Heart left ventricle (tissue), 16 donors: ENCODE measurements around the gene TASP1. TPM values are rescaled to one million over a fixed set of nuclear protein-coding genes. Genes with fewer than 3 reads are reported as not detected.
A peak's percentile ranks its signal among the peaks of the same experiment; 100 is the strongest.

ENCODE experiments used
- ATAC-seq, 4 donors: fragments of 200-7000 bp; cut with Tn5 transposase; one replicate each; pipeline ENCODE4 v1.9.1; 2020 to 2022; ENCODE audit warnings: moderate library complexity in 4 of 4, mild to moderate bottlenecking in 3 of 4, moderate number of reproducible peaks in 1 of 4
- DNase-seq, 5 donors: peaks; one replicate each; pipeline ENCODE4 v3.0.0-alpha.2; 2020
- H3K27ac ChIP-seq, 12 donors: fragments of 200-600 bp; sonication (generic) in 4 of 12; one replicate each; pipeline versions ENCODE4 v1.5.0 to v1.8.0; 2016 to 2022; ENCODE audit warnings: mild to moderate bottlenecking in 2 of 12
- H3K27me3 ChIP-seq, 9 donors: fragments of 200-600 bp; sonication (generic) in 2 of 9; one replicate each; pipeline versions ENCODE4 v1.5.1 to v1.8.0; 2016 to 2022; ENCODE audit warnings: mild to moderate bottlenecking in 3 of 9
- H3K36me3 ChIP-seq, 9 donors: fragments of 200-600 bp; sonication (generic) in 2 of 9; one replicate each; pipeline versions ENCODE4 v1.5.0 to v1.8.0; 2018 to 2022; ENCODE audit warnings: mild to moderate bottlenecking in 2 of 9
- H3K4me1 ChIP-seq, 12 donors: fragments of 200-600 bp; sonication (generic) in 4 of 12; one replicate each; pipeline versions ENCODE4 v1.5.0 to v1.8.0; 2016 to 2022; ENCODE audit warnings: mild to moderate bottlenecking in 3 of 12
- H3K4me3 ChIP-seq, 12 donors: fragments of 200-600 bp; sonication (generic) in 4 of 12; one replicate each; pipeline versions ENCODE4 v1.5.0 to v1.8.0; 2017 to 2022; ENCODE audit warnings: mild to moderate bottlenecking in 9 of 12, moderate library complexity in 4 of 12
- H3K9me3 ChIP-seq, 12 donors: fragments of 200-600 bp; sonication (generic) in 4 of 12; one replicate each; pipeline versions ENCODE4 v1.5.0 to v1.8.0; 2016 to 2022; ENCODE audit warnings: mild to moderate bottlenecking in 1 of 12
- POLR2A ChIP-seq, 2 donors: fragments of 450-650 bp; IDR thresholded peaks; one replicate each; pipeline ENCODE4 v1.6.1; 2017; ENCODE audit warnings: antibody characterized with exemption in 2 of 2, mild to moderate bottlenecking in 2 of 2, moderate library complexity in 2 of 2
- WGBS, 4 donors: extraction: QIAGEN DNeasy Blood & Tissue Kit in 2 of 4; methylation state at CpG; one replicate each; pipeline versions ENCODE4 v1.1.5 to v1.1.7; 2013 to 2018; 5-methylcytosine and 5-hydroxymethylcytosine counted together
- intact Hi-C, 10 donors: fragments of 100-400 bp; cut with DNase I; formaldehyde crosslinking; loops; one replicate each; pipeline versions ENCODE4 v1.11.1 to v1.14.2; 2022
- polyA plus RNA-seq, 2 donors: library from polyadenylated mRNA; stranded (reverse); fragments of 200-250 nt; gene quantifications; one replicate each; pipeline ENCODE4 v1.2.3, GENCODE V29; 2013
- total RNA-seq, 9 donors: library from RNA; depleted of rRNA in 2 of 9; stranded (reverse); fragments of >200 nt in 2 of 9; fragmentation: NEBNext Ultra II Directional in 3 of 9; extraction: Animal tissue kit (Norgen Biotek cat#: 25700) in 3 of 9; gene quantifications; one replicate each; pipeline versions ENCODE4 v1.1.0 to v1.2.4, GENCODE V29; 2016 to 2023
- TF ChIP-seq, protein P1 (sequence below), 12 donors: fragments of 200-600 bp; sonication (generic) in 4 of 12; IDR thresholded peaks; one replicate each; pipeline versions ENCODE4 v1.5.0 to v1.8.0; 2018 to 2022; ENCODE audit warnings: antibody characterized with exemption in 12 of 12, mild to moderate bottlenecking in 5 of 12
- donor health status: ischemic (EF 13 %, LVEDD 7.1; RV severe dilation, severe dysfunction).
- donor health status: healthy with polysubstance abuse.
- donor health status: DM: no; HTN: yes; CAD: no.
- donor health status: DM: no; HTN: no; CAD: no.
- donor health status: ischemic (EF 25% LVEDD 6.9; RV normal size, moderate dysfunction).
- donor health status: ischemic (EF 25% LVEDD 5.7; RV mildly dilated, moderate dysfunction).
- donor health status: healthy.
- donor health status: DM: yes; HTN: yes; CAD: no.
- donor health status: ischemic (EF 35%, LVEDD 5.7; RV mildly dilated, moderate dysfunction).
- donor health status: nonischemic (EF 11% LVEDD 7.7; RV severe dilation, severe dysfunction).
- donor health status: DM: yes; HTN: yes; CAD: no.
- donor health status: PGD.
- donor health status: ischemic (EF 29% LVEDD 5.4; RV normal size, mild dysfunction).
- donor health status: nonischemic (EF 23%, LVEDD 6.1; RV moderate dilation, normal function).

TASP1 gene
- total and polyA plus RNA-seq, 11 donors, result 1.6 to 8.6 (median 5.3) TPM

DNA sequence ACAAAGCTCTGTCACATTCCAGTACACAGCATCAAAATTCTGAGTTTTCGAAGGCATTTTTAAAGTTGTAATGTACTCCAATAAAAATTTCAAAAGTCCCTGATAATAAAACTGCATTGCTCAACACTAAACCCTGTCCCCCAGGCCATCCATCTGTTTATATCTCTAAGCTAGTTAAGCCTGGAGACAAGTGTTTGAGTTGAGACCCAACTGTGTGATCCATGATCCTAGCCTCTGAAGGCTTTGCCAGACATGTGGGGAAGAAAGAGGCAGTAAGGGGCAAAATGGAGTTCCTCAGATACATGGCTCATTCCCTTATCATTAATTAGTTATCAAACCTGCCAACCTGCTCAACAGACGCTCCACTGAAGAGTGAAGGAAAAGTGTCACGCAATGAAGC, 219.3 kb downstream of the TASP1 start:
- 94 to 97% (median 96%) methylated on average over 3 of the region's 3 CpGs for WGBS, 4 donors
- TF ChIP-seq POLR2A (IDR thresholded peaks at IDR 0.05), result no peak
- TF ChIP-seq, protein P1, sequence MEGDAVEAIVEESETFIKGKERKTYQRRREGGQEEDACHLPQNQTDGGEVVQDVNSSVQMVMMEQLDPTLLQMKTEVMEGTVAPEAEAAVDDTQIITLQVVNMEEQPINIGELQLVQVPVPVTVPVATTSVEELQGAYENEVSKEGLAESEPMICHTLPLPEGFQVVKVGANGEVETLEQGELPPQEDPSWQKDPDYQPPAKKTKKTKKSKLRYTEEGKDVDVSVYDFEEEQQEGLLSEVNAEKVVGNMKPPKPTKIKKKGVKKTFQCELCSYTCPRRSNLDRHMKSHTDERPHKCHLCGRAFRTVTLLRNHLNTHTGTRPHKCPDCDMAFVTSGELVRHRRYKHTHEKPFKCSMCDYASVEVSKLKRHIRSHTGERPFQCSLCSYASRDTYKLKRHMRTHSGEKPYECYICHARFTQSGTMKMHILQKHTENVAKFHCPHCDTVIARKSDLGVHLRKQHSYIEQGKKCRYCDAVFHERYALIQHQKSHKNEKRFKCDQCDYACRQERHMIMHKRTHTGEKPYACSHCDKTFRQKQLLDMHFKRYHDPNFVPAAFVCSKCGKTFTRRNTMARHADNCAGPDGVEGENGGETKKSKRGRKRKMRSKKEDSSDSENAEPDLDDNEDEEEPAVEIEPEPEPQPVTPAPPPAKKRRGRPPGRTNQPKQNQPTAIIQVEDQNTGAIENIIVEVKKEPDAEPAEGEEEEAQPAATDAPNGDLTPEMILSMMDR (IDR thresholded peaks at IDR 0.05), result no peak

GRCh38 chr20:13418263-13419229, 220.2 kb downstream of the TASP1 start:
- intact Hi-C loops, result no loop called here
- Histone ChIP-seq H3K4me1 (no peaks in the 10 kb centered on the region), H3K4me3 (no peak overlapping the region), H3K27ac (no peak overlapping the region), H3K36me3 (peaks cover 0 to 16% (median 5%) of the 10 kb centered on the region in 9 donors), H3K9me3 (no peaks in the 10 kb centered on the region), H3K27me3 (no peaks in the 10 kb centered on the region)
- TF ChIP-seq, protein P1 (IDR thresholded peaks at IDR 0.05), result no peak
- no peak for TF ChIP-seq POLR2A (IDR thresholded peaks at IDR 0.05)
- ATAC-seq, result no peak
- DNase-seq, result no peak

More for the DNA sequence above, 219.3 kb downstream of the TASP1 start:
- DNase-seq (no peak), ATAC-seq (no peak)
- Histone ChIP-seq H3K27ac (no peak overlapping the region), H3K36me3 (peaks cover 0 to 16% (median 5%) of the 10 kb centered on the region in 9 donors), H3K4me3 (no peak overlapping the region), H3K27me3 (no peaks in the 10 kb centered on the region), H3K9me3 (no peaks in the 10 kb centered on the region), H3K4me1 (no peaks in the 10 kb centered on the region)
- intact Hi-C loops, result no loop called here

GRCh38 chr20:13416531-13416930, 222.2 kb downstream of the TASP1 start:
- no peaks in the 10 kb centered on the region for H3K27me3 ChIP-seq
- H3K4me3 ChIP-seq, result no peak overlapping the region
- intact Hi-C loops, result no loop called here
- H3K4me1 ChIP-seq, result no peaks in the 10 kb centered on the region
- no peak for ATAC-seq
- DNase-seq, result no peak
- WGBS, 4 donors, result 90 to 99% (median 94%) methylated on average over 3 of the region's 3 CpGs
- H3K36me3 ChIP-seq, result peaks cover 0 to 16% (median 5%) of the 10 kb centered on the region in 9 donors
- H3K9me3 ChIP-seq, result no peaks in the 10 kb centered on the region
- no peak overlapping the region for H3K27ac ChIP-seq
- no peak for TF ChIP-seq POLR2A (IDR thresholded peaks at IDR 0.05)
- TF ChIP-seq, protein P1 (IDR thresholded peaks at IDR 0.05), result no peak

GRCh38 chr20:13412806-13413445, 225.8 kb downstream of the TASP1 start:
- no peaks in the 10 kb centered on the region for H3K9me3 ChIP-seq
- DNase-seq (no peak), ATAC-seq (no peak)
- intact Hi-C loops, result no loop called here
- H3K36me3 ChIP-seq, result peaks cover 0 to 16% (median 5%) of the 10 kb centered on the region in 9 donors
- no peak overlapping the region for H3K4me3 ChIP-seq
- TF ChIP-seq, protein P1 (IDR thresholded peaks at IDR 0.05), result no peak
- TF ChIP-seq POLR2A (IDR thresholded peaks at IDR 0.05), result no peak
- peak overlapping the region in 1 of 12 donors; percentile 53 for H3K27ac ChIP-seq
- H3K4me1 ChIP-seq, result no peaks in the 10 kb centered on the region
- 77 to 81% (median 79%) methylated on average over 3 of the region's 3 CpGs for WGBS, 4 donors
- no peaks in the 10 kb centered on the region for H3K27me3 ChIP-seq
